Stimulated activated CD8-positive, alpha-beta memory T cell treated with anti-CD3 and anti-CD28 coated beads, Interleukin-7, amount 100 ng/mL, for 4 hours (primary cell): ENCODE measurements around the gene FKBP8.
"Not testable (repeated sequence)": the region's sequence is repeated elsewhere in the genome, so short reads cannot be mapped to it uniquely, and the experiment has no call there.

ENCODE experiments used
- DNase-seq, 2 donors: peaks; one replicate each; pipeline ENCODE4 v3.0.0-alpha.2; 2020; ENCODE audit warnings: low read depth in 2 of 2

The FKBP8 gene

GRCh38 chr19:18558604-18559003 lies 15.2 kb upstream of the FKBP8 start:
- DNase-seq = no peak

GRCh38 chr19:18558202-18558555 lies 14.8 kb upstream of the FKBP8 start:
- DNase-seq = no peak

- peak; percentile 98 for DNase-seq
Measured at GRCh38 chr19:18557411-18558201, 14.2 kb upstream of the FKBP8 start, which contains the start of gene KXD1. KXD1 (plus strand) TSS chr19:18557870; CDS start chr19:18562057, 4,187 bp downstream.

- no peak for DNase-seq
Measured at GRCh38 chr19:18551631-18552030, 8.3 kb upstream of the FKBP8 start.

GRCh38 chr19:18543814-18544475 lies 572 bp upstream of the FKBP8 start:
- peak; percentile 29 to 33 for DNase-seq

- no peak for DNase-seq
Measured at GRCh38 chr19:18541992-18542940, 1.1 kb downstream of the FKBP8 start.

GRCh38 chr19:18541258-18541991 lies 1.9 kb downstream of the FKBP8 start:
- DNase-seq = no peak

GRCh38 chr19:18540200-18540599 lies 3.2 kb downstream of the FKBP8 start:
- not testable (repeated sequence) for DNase-seq

GRCh38 chr19:18539372-18539771 lies 4.0 kb downstream of the FKBP8 start:
- DNase-seq = no peak

- no peak for DNase-seq
Measured at GRCh38 chr19:18538115-18538514, 5.3 kb downstream of the FKBP8 start.

GRCh38 chr19:18537431-18537830 lies 5.9 kb downstream of the FKBP8 start:
- no peak for DNase-seq

- no peak for DNase-seq
Measured at GRCh38 chr19:18536475-18536874, 6.9 kb downstream of the FKBP8 start.

GRCh38 chr19:18533058-18533457 lies 10.3 kb downstream of the FKBP8 start:
- DNase-seq = no peak

- DNase-seq = no peak
Measured at GRCh38 chr19:18532168-18532890, 11.0 kb downstream of the FKBP8 start.

GRCh38 chr19:18531485-18531884 lies 11.9 kb downstream of the FKBP8 start:
- no peak for DNase-seq

- DNase-seq = no peak
Measured at GRCh38 chr19:18529782-18530181, 13.6 kb downstream of the FKBP8 start.

GRCh38 chr19:18526316-18526715 lies 17.1 kb downstream of the FKBP8 start:
- DNase-seq = no peak

- no peak for DNase-seq
Measured at GRCh38 chr19:18523841-18524240, 19.5 kb downstream of the FKBP8 start.

GRCh38 chr19:18522862-18523440 lies 20.4 kb downstream of the FKBP8 start:
- DNase-seq = not testable (repeated sequence)

- peak; percentile 100 for DNase-seq
Measured at GRCh38 chr19:18522124-18522861, 21.1 kb downstream of the FKBP8 start.
